Skin epidermis (tissue), 12 donors: Measurements from ENCODE around the gene CTBP1.

Source experiments
- H3K27ac ChIP-seq, 21 experiments: fragments of 200-600 bp; sonication (generic) in 11 of 21; one replicate each; pipeline ENCODE4 v1.5.0; 2020; ENCODE audit warnings: mild to moderate bottlenecking in 3 of 21, inconsistent platforms in 2 of 21, moderate library complexity in 2 of 21
- H3K4me3 ChIP-seq, 7 experiments: fragments of 200-600 bp; sonication (generic) in 2 of 7; one replicate each; pipeline ENCODE4 v1.5.0; 2020; ENCODE audit warnings: inconsistent platforms in 2 of 7, mild to moderate bottlenecking in 2 of 7, moderate library complexity in 1 of 7

The CTBP1 gene

GRCh38 chr4:1216076-1216614, 32.8 kb downstream of the CTBP1 start:
- Histone ChIP-seq H3K4me3 (no peak overlapping the region), H3K27ac (peak overlapping the region in 5 of 21 experiments; percentile 4 to 73 (median 53))

DNA sequence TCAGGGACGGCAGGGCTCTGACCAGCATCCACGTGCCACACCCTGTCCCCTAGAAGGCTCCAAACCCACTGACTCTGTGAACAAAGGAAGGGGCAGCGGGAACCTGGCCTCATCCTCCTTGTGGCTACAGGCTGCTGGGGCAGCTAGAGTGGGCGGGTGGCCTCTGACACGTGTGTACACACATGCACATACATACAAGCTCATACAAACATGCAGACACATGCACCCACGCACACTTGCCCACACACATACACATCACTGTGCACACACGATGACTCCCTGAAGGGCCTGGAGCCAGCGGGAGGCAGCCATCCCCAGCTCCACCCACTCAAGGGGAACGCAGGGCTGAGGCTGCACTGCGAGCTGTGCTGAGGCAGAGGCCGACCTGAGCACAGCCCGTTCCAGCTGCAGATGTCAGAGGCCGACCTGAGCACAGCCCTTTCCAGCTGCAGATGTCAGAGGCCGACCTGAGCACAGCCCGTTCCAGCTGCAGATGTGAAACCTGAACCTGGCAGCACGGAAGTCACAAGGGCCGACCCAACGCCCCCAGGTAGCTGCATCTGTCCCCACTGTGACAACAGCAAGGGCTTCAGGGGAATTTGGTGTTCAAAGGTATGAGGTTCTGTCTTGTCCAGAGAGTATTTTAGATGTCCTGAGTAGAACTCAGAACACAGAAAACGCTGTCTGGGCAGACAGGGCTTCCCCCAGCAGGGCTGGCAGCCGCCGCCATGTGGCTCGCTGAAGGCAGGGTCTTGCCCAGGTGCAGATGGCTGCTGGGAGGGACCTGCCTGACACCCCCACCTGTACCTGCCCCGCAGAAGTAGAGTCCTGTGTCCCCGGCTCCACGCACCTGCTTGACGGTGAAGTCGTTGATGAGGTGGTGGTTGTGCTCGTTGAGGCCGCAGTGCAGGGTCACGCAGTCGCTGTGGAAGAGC, 33.5 kb downstream of the CTBP1 start:
- H3K27ac ChIP-seq: peak overlapping the region in 4 of 21 experiments; percentile 4 to 73 (median 37)

DNA sequence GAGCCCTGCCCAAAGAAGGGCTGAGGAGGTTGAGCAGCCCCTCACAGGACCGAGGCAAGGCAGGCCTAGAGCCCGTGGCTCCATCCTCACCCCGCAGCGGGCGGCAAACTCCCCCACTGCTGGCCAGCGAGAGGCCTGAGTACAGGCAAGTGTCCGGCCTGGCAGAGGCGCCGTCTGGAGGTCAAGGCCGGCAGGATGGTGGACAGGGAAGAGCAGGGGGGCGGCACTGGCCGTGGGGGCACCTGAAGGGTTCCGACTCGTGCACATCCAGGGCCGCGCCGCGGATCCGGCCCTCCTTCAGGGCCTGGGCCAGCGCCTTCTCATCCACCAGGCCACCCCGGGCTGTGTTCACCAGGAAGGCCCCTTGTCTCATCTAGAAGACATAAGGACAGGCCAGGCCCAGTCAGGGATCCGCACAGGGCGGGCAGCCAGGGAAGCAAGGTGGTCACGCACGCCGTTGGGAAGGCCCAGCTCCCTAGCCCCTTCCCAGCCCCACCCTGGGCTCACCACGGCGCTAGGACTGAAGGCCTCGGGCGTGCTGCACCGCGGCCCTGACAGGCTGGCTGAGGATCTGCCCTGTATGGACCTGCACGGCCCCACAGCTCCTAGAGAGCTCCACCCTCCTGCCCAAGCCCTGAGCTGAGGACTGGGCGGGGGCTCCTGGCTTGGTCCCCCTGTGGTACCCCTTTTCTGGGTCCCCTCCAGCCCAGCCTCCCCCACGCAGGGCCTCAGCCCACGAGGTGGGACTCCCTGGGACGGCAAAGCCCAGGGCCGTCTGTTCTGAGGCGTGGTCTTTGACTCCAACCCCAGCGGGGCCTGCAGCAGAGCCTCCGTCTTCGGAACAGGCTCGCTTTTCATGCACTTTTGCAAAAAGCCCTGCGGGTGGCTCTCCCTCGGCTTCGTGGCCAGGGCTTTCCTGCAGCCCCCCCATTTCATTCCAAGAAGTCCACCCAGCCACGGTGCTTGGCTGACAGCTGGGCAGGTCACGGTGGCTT, 34.5 kb downstream of the CTBP1 start:
- Histone ChIP-seq H3K27ac (peak overlapping the region in 3 of 21 experiments; percentile 30 to 73 (median 44)), H3K4me3 (no peak overlapping the region)

More for the DNA sequence above, 33.5 kb downstream of the CTBP1 start:
- no peak overlapping the region for H3K4me3 ChIP-seq

DNA sequence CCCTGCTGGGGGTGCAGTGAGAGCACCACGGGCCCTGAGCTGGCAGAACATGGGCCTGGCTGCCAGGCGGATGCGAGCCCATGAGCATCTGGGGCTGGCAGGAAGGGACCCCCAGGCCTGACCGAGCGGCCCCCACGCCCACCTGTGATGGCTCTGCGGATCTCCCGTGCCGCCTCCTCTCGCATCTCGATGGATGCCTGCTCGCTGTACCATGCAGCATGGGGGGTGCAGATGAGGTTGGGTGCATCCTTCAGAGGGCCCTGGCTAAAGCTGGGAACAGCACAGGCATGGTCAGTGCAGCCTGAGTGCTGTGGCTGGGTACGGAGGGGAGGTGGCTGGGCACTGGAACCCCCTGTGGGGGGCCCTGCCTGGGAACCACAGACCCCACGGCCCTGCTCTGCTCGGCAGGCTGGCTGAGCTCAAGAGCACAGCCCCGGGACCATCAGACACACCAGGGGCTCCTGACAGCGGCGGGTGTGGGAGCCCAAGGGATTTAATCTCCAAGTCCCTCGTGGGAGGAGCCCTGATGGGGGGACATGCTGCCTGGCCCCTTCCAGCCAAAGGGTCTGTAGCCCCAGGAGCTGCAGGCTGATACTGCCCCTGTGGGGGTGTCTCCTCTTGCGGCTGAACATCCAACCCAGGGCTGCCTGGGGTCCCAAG, 35.5 kb downstream of the CTBP1 start:
- Histone ChIP-seq H3K27ac (peak overlapping the region in 2 of 21 experiments; percentile 44 to 73), H3K4me3 (no peak overlapping the region)

DNA sequence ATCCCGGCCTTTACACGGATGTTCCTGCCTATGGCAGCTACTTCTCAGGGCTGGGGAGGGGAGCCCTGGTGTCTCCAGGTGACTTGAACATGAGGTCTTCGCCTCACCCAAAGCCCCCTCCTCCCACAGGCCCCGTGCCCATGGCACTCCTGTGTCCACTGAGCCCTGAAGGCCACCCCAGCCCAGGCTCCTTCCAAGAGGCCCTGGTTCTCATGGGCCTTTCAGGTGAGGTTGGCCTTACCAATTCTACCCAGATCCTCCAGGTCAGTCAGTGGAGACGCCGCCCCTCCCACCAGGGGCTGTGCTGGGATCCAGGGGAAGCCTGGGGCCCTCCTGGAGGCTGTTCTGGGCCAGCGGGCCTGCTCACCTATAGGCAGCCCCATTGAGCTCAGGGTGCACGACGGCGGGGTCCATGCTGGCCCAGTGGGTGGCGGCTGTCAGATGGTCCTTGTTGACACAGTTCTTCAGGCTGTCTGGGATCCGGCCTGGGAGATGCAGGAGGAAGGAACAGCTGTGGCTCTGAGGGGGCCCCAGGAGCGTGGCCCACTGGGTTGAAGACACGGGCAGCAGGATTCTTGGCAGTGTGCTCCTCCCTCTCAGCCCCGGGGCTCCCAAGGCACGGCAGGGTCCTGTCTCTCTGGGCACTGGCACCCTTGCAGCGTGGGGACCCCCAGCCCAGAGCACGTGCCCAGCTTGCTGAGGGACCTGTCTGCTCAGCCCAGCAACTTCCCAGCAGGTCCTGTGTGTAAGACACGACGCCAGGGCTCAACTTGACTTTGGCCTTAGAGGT, 36.2 kb downstream of the CTBP1 start:
- H3K27ac ChIP-seq: peak overlapping the region in 3 of 21 experiments; percentile 43 to 78 (median 58)
- no peak overlapping the region for H3K4me3 ChIP-seq

DNA sequence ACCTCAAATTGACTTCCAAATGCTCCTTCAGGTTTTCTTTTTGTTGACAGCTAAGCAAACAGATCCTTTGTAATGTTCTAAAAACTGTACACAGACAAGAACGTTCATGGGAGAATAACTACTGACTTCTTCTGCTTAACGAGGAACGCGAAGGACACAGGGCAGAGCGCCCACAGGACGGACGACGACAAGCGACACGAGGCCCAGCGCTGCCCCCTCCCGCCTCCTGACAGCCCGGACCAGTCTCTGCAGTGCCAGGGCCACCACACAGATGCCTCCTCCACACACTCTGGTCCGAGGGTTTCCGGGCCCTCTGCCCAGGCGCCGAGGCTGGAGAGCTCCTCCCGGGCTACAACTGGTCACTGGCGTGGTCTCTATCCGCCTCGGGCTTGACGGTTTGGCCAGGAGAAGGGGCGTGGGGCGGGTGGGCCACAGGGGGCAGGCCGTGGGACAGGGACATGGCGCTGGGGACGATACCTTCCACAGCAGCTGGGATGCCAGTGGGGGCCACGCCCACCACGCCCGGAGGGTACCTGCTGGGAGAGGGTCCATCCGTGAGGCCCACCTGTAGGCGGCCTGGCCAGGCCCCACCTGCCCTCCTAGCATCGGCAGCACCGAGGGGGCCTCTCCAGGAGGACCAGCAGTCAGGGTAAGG, 36.9 kb downstream of the CTBP1 start:
- Histone ChIP-seq H3K4me3 (no peak overlapping the region), H3K27ac (peak overlapping the region in 4 of 21 experiments; percentile 12 to 78 (median 50))

DNA sequence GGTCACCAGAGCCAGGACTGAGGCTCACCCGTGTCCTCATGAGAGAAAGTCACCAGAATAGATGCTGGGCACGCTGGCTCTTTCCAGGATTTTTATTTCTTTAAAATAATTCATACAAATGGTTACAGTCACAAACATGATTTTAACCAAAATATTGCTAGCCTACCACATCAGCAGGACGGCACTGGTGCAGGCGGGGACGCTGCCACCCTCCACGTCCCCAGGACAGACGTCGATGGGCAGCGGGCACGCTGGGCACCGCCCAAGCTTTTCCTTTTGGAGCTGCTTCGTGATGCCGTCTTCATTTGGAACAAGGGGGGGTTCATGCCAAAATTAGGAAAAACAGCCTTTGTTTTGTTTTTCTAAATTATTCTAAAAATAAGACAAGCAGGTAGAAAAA, 37.6 kb downstream of the CTBP1 start:
- H3K27ac ChIP-seq: peak overlapping the region in 2 of 21 experiments; percentile 65 to 77
- H3K4me3 ChIP-seq: no peak overlapping the region

GRCh38 chr4:1210971-1211370, 38.0 kb downstream of the CTBP1 start:
- H3K27ac ChIP-seq: peak overlapping the region in 2 of 21 experiments; percentile 65 to 77
- no peak overlapping the region for H3K4me3 ChIP-seq

DNA sequence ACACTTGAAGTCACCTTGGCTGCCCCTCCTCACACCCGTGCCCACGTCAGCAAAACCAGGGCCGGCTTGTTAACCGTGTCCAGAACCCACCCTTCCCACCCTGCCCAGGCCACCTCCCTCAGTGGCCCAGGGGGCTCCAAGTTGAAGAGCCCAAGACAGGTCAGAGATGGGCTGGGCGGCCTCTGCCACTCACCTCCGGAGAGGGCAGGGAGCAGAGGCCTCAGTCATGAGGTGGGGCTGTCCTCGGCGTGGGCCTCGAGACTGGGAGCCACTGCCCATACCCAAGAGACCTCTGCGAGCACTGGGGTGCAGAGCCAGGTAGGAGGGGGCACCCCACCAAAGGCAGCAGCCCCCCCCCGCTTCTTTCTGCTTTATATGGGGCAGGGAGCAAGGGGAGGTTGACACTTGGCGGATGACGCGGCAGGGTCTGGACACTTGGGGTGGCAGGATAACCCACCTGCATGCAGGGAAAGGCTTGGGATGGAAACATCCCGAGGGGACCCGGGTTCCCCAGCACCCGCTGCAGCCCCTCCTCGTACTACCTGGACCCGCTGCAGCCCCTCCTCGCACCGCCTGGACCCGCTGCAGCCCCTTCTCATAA, 38.6 kb downstream of the CTBP1 start:
- peak overlapping the region in 5 of 21 experiments; percentile 24 to 84 (median 77) for H3K27ac ChIP-seq
- H3K4me3 ChIP-seq: no peak overlapping the region

- Histone ChIP-seq H3K27ac (peak overlapping the region in 14 of 21 experiments; percentile 0 to 84 (median 46)), H3K4me3 (no peak overlapping the region)
Measured at GRCh38 chr4:1209821-1210220, 39.1 kb downstream of the CTBP1 start.

DNA sequence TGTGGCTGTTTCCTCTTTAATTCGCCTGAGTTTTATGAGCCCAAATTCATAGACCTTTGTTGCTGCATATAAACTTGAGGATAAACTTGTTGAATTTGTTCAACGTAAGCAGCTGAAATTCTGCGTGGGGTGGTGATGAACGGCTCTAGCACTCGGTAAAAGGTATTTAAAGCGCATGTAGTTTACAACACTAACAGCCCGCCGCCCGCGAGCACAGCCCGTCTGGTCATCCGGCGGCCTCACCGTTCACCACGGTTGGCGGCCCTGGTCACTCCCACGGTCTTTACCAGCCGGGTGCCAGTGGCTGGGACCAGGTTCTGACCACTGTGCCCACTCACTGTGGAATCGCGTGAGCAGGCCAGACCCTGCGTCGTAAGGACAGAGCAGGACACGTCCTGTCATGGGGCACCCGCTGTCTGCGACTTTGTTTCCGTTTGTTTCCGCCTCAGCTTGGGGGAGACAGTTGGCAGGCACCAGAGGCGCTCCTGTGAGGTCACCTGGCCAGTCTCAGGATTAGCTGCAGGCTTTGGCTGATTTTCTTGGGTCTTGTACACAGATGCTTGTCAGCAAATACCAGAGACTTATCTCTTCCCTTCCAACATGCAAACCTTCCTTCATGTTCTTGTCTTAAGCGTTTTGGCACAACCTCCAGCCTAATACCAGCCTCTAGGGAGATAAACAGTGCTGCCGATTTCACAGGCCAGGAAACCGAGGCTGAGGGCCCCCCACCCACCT, 39.8 kb downstream of the CTBP1 start:
- H3K4me3 ChIP-seq: no peak overlapping the region
- peak overlapping the region in 12 of 21 experiments; percentile 5 to 84 (median 49) for H3K27ac ChIP-seq

DNA sequence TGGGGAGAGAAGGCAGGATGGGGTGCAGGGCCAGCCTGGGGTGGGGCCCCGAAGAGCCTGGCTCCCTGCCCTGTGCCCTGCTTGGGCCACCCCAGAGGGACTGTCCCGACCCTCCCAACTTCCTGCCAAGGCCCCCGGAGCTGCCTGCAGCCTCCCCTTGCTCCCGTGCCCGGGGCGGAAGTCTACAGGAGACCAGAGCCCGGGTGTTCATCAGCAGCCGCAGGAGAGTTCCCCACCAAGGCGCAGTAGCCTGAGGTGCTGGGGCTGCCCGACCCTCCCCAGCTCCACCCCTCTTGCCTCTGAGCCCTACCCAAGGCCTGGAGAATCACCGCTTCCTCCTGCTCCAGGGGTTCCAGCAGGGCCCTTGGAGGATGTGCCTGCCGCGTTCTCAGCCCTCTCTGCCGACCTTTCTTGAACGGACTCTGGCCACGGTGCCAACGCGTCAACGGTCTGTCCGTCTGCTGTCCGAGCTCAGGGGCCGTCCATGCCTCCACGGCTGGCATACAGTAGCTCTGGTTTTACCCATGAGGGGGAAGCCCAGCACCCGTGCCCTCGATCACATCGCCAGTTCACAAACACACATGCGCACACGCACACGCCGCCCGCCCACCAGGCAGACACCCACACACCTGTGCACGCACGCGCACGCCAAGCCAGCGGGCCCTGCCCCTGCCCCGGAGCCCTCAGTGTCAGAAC, 40.5 kb downstream of the CTBP1 start:
- Histone ChIP-seq H3K4me3 (peak overlapping the region in 2 of 7 experiments; percentile 4 to 11), H3K27ac (peak overlapping the region in 13 of 21 experiments; percentile 1 to 84 (median 56))

GRCh38 chr4:1207603-1208265, 41.2 kb downstream of the CTBP1 start:
- peak overlapping the region in 11 of 21 experiments; percentile 20 to 84 (median 60) for H3K27ac ChIP-seq
- peak overlapping the region in 2 of 7 experiments; percentile 4 to 11 for H3K4me3 ChIP-seq

DNA sequence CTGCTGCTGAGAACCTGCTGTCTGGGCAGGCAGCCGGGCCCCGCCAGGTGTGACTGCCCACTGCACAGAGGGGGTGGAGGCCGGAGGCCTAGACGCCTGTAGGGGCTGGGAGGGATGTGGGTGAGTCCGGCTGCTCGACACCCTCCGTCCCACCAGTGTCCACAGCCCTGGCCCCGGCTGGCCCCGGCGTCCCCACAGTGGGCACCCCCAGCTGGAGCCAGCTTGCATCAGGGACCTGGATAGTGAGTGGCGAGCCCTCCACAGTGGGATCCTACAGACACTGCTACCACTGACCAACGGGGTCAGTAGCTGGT, 41.8 kb downstream of the CTBP1 start:
- Histone ChIP-seq H3K4me3 (no peak overlapping the region), H3K27ac (peak overlapping the region in 1 of 21 experiments; percentile 77)

GRCh38 chr4:1206299-1207156, 42.4 kb downstream of the CTBP1 start:
- H3K27ac ChIP-seq: peak overlapping the region in 2 of 21 experiments; percentile 77 to 92
- H3K4me3 ChIP-seq: no peak overlapping the region
